NCI-H2081 (cell line): ENCODE data around the gene SRMS.
"Not testable (repeated sequence)": the region's sequence is repeated elsewhere in the genome, so short reads cannot be mapped to it uniquely, and the experiment has no call there.

Experiments used
- DNase-seq, 2 experiments: peaks; one replicate each; lab custom pipeline; 2025; lab: John Stamatoyannopoulos, UW

The SRMS gene

GRCh38 chr20:63566395-63567135, 19.0 kb upstream of the SRMS start:
- DNase-seq: no peak

GRCh38 chr20:63565699-63566335, 18.3 kb upstream of the SRMS start:
- no peak for DNase-seq

GRCh38 chr20:63565021-63565698, 17.6 kb upstream of the SRMS start:
- no peak for DNase-seq

GRCh38 chr20:63564036-63564810, 16.7 kb upstream of the SRMS start:
- DNase-seq: no peak

GRCh38 chr20:63563225-63563935, 15.8 kb upstream of the SRMS start:
- no peak for DNase-seq

GRCh38 chr20:63562461-63563224, 15.1 kb upstream of the SRMS start:
- no peak for DNase-seq

GRCh38 chr20:63561624-63562396, 14.3 kb upstream of the SRMS start:
- no peak for DNase-seq

GRCh38 chr20:63560856-63561609, 13.5 kb upstream of the SRMS start:
- no peak for DNase-seq

- no peak for DNase-seq
These were observed 12.8 kb upstream of the SRMS start for GRCh38 chr20:63560333-63560805.

GRCh38 chr20:63559485-63560332, 12.2 kb upstream of the SRMS start:
- not testable (repeated sequence) for DNase-seq

- DNase-seq: no peak
These were observed 11.4 kb upstream of the SRMS start for GRCh38 chr20:63558804-63559484.

- DNase-seq: no peak
These were observed 9.9 kb upstream of the SRMS start for GRCh38 chr20:63557481-63557891.

GRCh38 chr20:63556873-63557478, 9.4 kb upstream of the SRMS start:
- no peak for DNase-seq

- DNase-seq: no peak
These were observed 8.3 kb upstream of the SRMS start for GRCh38 chr20:63555661-63556381.

- DNase-seq: no peak
These were observed 7.1 kb upstream of the SRMS start for GRCh38 chr20:63554361-63555278.

- no peak for DNase-seq
These were observed 6.4 kb upstream of the SRMS start, which contains the start of gene FNDC11 for GRCh38 chr20:63553933-63554290. FNDC11 (plus strand) TSS chr20:63554159; CDS start chr20:63555664, 1,505 bp downstream.
